ENCODE data around the gene PIAS4. TPM values are rescaled to one million over a fixed set of nuclear protein-coding genes. Genes with fewer than 3 reads are reported as not detected.

Gene PIAS4
- total RNA-seq, 1 donor from 2014 or later: 58.8 TPM

- no peak for TF ChIP-seq CTCF (conservative IDR thresholded peaks at IDR 0.05)
- no peak for DNase-seq (ENCODE audit: low read depth, low spot score)
- no peak overlapping the region for H3K27ac Mint-ChIP-seq (ENCODE audit: unreplicated experiment)
- H3K4me3 Mint-ChIP-seq: no peak overlapping the region
- peaks cover 17% of the 10 kb centered on the region for H3K4me1 Mint-ChIP-seq
- H3K27me3 Mint-ChIP-seq (ENCODE audit: low read depth): peaks cover 3% of the 10 kb centered on the region
- no peaks in the 10 kb centered on the region for H3K9me3 Mint-ChIP-seq
- peaks cover 10% of the 10 kb centered on the region for H3K36me3 Mint-ChIP-seq (ENCODE audit: low read depth)
Observed at GRCh38 chr19:4054441-4055208, 47.1 kb downstream of the PIAS4 start.

GRCh38 chr19:4055209-4055552, 47.6 kb downstream of the PIAS4 start:
- peaks cover 10% of the 10 kb centered on the region for H3K36me3 Mint-ChIP-seq (ENCODE audit: low read depth)
- H3K9me3 Mint-ChIP-seq: no peaks in the 10 kb centered on the region
- H3K27me3 Mint-ChIP-seq (ENCODE audit: low read depth): peaks cover 3% of the 10 kb centered on the region
- H3K4me1 Mint-ChIP-seq: peaks cover 17% of the 10 kb centered on the region
- H3K4me3 Mint-ChIP-seq: no peak overlapping the region
- H3K27ac Mint-ChIP-seq (ENCODE audit: unreplicated experiment): no peak overlapping the region
- DNase-seq (ENCODE audit: low read depth, low spot score): no peak
- no peak for TF ChIP-seq CTCF (conservative IDR thresholded peaks at IDR 0.05)

- no peak for TF ChIP-seq CTCF (conservative IDR thresholded peaks at IDR 0.05)
- peaks cover 6% of the 10 kb centered on the region for H3K36me3 Mint-ChIP-seq (ENCODE audit: low read depth)
- no peak overlapping the region for H3K27ac Mint-ChIP-seq (ENCODE audit: unreplicated experiment)
- DNase-seq (ENCODE audit: low read depth, low spot score): no peak
- H3K4me1 Mint-ChIP-seq: peaks cover 6% of the 10 kb centered on the region
- H3K9me3 Mint-ChIP-seq: no peaks in the 10 kb centered on the region
- H3K4me3 Mint-ChIP-seq: peak overlapping the region; percentile 51
- no peaks in the 10 kb centered on the region for H3K27me3 Mint-ChIP-seq (ENCODE audit: low read depth)
Observed at GRCh38 chr19:4057931-4058692, 50.6 kb downstream of the PIAS4 start.

GRCh38 chr19:4058693-4059452, 51.3 kb downstream of the PIAS4 start:
- Mint-ChIP-seq H3K27ac (ENCODE audit: unreplicated experiment) (no peak overlapping the region), H3K36me3 (ENCODE audit: low read depth) (no peaks in the 10 kb centered on the region), H3K4me1 (peaks cover 4% of the 10 kb centered on the region), H3K9me3 (no peaks in the 10 kb centered on the region), H3K27me3 (ENCODE audit: low read depth) (peaks cover 3% of the 10 kb centered on the region), H3K4me3 (no peak overlapping the region)
- no peak for DNase-seq (ENCODE audit: low read depth, low spot score)
- no peak for TF ChIP-seq CTCF (conservative IDR thresholded peaks at IDR 0.05)

GRCh38 chr19:4059453-4059871, 51.9 kb downstream of the PIAS4 start:
- peaks cover 3% of the 10 kb centered on the region for H3K27me3 Mint-ChIP-seq (ENCODE audit: low read depth)
- TF ChIP-seq CTCF (conservative IDR thresholded peaks at IDR 0.05): no peak
- no peak overlapping the region for H3K27ac Mint-ChIP-seq (ENCODE audit: unreplicated experiment)
- no peak for DNase-seq (ENCODE audit: low read depth, low spot score)
- H3K4me1 Mint-ChIP-seq: peaks cover 6% of the 10 kb centered on the region
- no peak overlapping the region for H3K4me3 Mint-ChIP-seq
- no peaks in the 10 kb centered on the region for H3K9me3 Mint-ChIP-seq
- no peaks in the 10 kb centered on the region for H3K36me3 Mint-ChIP-seq (ENCODE audit: low read depth)

Data from neural crest cell (in vitro differentiated cells).